T-cell (primary cell): Measurements from ENCODE around the gene NOP10. TPM values are rescaled to one million over a fixed set of nuclear protein-coding genes. Genes with fewer than 3 reads are reported as not detected.

Experiments used
- ATAC-seq, 4 experiments: fragments of 200-7000 bp in 3 of 4; fragments of 150-1000 bp in 1 of 4; cut with Tn5 transposase; replicated peaks in 1 of 4; 1 replicate in 3 of 4; 2 replicates in 1 of 4; pipeline ENCODE4 v1.10.0; 2021; ENCODE audit warnings: moderate library complexity in 3 of 4, mild to moderate bottlenecking in 2 of 4, moderate number of reproducible peaks in 1 of 4
- CTCF ChIA-PET, 2 donors: fragments of 300-600 bp; sonication (Branson Sonifier 250); formaldehyde crosslinking; loops; one replicate each; lab custom pipeline; 2022; ENCODE audit warnings: antibody characterized with exemption in 2 of 2; lab: Charles Lee
- POLR2A ChIA-PET, 2 donors: fragments of 300-600 bp; sonication (Branson Sonifier 250); formaldehyde crosslinking; loops; one replicate each; lab custom pipeline; 2022; ENCODE audit warnings: antibody characterized with exemption in 2 of 2; lab: Charles Lee
- DNase-seq, 35 experiments: peaks; one replicate each; pipeline versions ENCODE4 v3.0.0 to v3.0.0-alpha.2; 2013 to 2023
- H3K27ac ChIP-seq: one replicate; pipeline ENCODE4 v1.5.1; 2013; ENCODE audit warnings: low read length
- H3K27me3 ChIP-seq, 2 experiments: replicated peaks in 1 of 2; 1 replicate in 1 of 2; 2 replicates in 1 of 2; pipeline versions ENCODE4 v1.6.1 to v1.7.0; 2013; ENCODE audit warnings: low read length in 1 of 2, mixed read lengths in 1 of 2; ENCODE audit not compliant: control insufficient read depth in 2 of 2, insufficient read depth in 2 of 2; ENCODE audit errors: extremely low read depth in 1 of 2
- H3K36me3 ChIP-seq, 2 donors: 1 replicate in 1 of 2; 2 replicates in 1 of 2; pipeline versions ENCODE4 v1.6.1 to v1.7.0; 2013; ENCODE audit warnings: low read length in 1 of 2; ENCODE audit not compliant: control insufficient read depth in 2 of 2, insufficient read depth in 1 of 2; ENCODE audit errors: extremely low read depth in 1 of 2
- H3K4me1 ChIP-seq, 2 experiments: 1 replicate in 1 of 2; 2 replicates in 1 of 2; pipeline versions ENCODE4 v1.6.1 to v1.7.0; 2013; ENCODE audit warnings: low read length in 2 of 2, mixed read lengths in 1 of 2; ENCODE audit not compliant: insufficient read depth in 2 of 2, control insufficient read depth in 1 of 2; ENCODE audit errors: extremely low read depth in 1 of 2
- H3K4me3 ChIP-seq, 2 donors: 1 replicate in 1 of 2; 2 replicates in 1 of 2; pipeline versions ENCODE4 v1.5.1 to v1.7.0; 2013; ENCODE audit warnings: mild to moderate bottlenecking in 2 of 2, low read length in 1 of 2, moderate library complexity in 1 of 2; ENCODE audit not compliant: control insufficient read depth in 1 of 2; ENCODE audit errors: extremely low read depth in 1 of 2
- H3K9me3 ChIP-seq: 2 replicates; pipeline ENCODE4 v1.7.0; 2013
- H3K27ac Mint-ChIP-seq, 2 donors: one replicate each; pipeline ENCODE4 v1.8.0; 2020 to 2021; ENCODE audit warnings: mild to moderate bottlenecking in 2 of 2, mixed read lengths in 2 of 2
- H3K27me3 Mint-ChIP-seq, 2 donors: one replicate each; pipeline ENCODE4 v1.8.0; 2021 to 2022; ENCODE audit warnings: mixed read lengths in 2 of 2
- H3K36me3 Mint-ChIP-seq: one replicate; pipeline ENCODE4 v1.8.0; 2021; ENCODE audit warnings: mixed read lengths
- H3K4me1 Mint-ChIP-seq, 3 donors: one replicate each; pipeline ENCODE4 v1.8.0; 2020 to 2022; ENCODE audit warnings: mixed read lengths in 3 of 3, mild to moderate bottlenecking in 1 of 3
- H3K4me3 Mint-ChIP-seq, 3 donors: one replicate each; pipeline ENCODE4 v1.8.0; 2020 to 2022; ENCODE audit warnings: mild to moderate bottlenecking in 3 of 3, mixed read lengths in 3 of 3, moderate library complexity in 3 of 3
- H3K9me3 Mint-ChIP-seq, 3 donors: one replicate each; pipeline ENCODE4 v1.8.0; 2020 to 2022; ENCODE audit warnings: mixed read lengths in 3 of 3
- WGBS: methylation state at CpG from one replicate; pipeline ENCODE4 v1.1.5; 2013; ENCODE audit warnings: missing lambda C conversion rate; ENCODE audit not compliant: insufficient coverage; 5-methylcytosine and 5-hydroxymethylcytosine counted together
- total RNA-seq, 35 experiments: library from RNA in 6 of 35; stranded (reverse) in 6 of 35; fragments of 120-200 nt in 1 of 35; gene quantifications; one replicate each; pipeline versions ENCODE4 v1.2.1 to v1.2.4 and lab custom pipeline; 2013 to 2026

NOP10 gene
- total RNA-seq, 5 donors from 2014 or later (not counting 1 experiment from before 2014, with no cell fraction given), result 38.2 to 88.9 (median 68.8) TPM

DNA sequence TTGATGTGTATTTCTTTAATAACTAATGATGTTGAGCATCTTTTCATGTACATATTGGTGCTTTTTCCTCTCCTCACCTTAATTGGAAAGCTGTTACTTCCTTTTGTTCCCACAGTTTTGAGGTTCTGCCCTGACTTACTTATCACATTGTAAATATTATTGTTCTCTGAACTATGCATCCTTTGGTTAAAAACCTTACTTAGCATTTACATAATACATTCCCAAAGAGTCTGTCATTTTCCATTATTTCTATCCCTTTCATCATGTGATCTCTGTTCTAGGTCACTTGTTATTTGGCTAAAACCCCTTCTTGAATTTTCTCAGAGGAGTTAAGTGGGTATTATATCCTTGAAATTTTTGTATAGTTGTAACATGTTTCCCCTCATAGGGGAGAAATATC is 38.3 kb downstream of the NOP10 start:
- peaks cover 55 to 78% (median 68%) of the 10 kb centered on the region in 3 donors for H3K4me1 Mint-ChIP-seq
- peak overlapping the region in 1 of 2 donors; percentile 8 for H3K27ac Mint-ChIP-seq
- no peaks in the 10 kb centered on the region for H3K9me3 Mint-ChIP-seq
- ChIA-PET POLR2A (interaction anchor here (0.7 kb wide), 2 partner anchors 25 to 37 kb away, joined by 3 to 4 read pairs; no protein-coding TSS in a partner anchor), CTCF (interaction anchor here (0.6 to 0.7 kb wide), 3 partner anchors 15 to 354 kb away, joined by 4 read pairs; no protein-coding TSS in a partner anchor)
- Histone ChIP-seq H3K4me1 (no peaks in the 10 kb centered on the region), H3K9me3 (no peaks in the 10 kb centered on the region), H3K4me3 (no peak overlapping the region), H3K27me3 (no peaks in the 10 kb centered on the region), H3K27ac (no peak overlapping the region), H3K36me3 (no peaks in the 10 kb centered on the region)
- H3K27me3 Mint-ChIP-seq, result no peaks in the 10 kb centered on the region
- no peak for DNase-seq
- ATAC-seq, result no peak
- no peak overlapping the region for H3K4me3 Mint-ChIP-seq
- H3K36me3 Mint-ChIP-seq, result peaks cover 18% of the 10 kb centered on the region

- DNase-seq (no peak), ATAC-seq (no peak)
- H3K27ac ChIP-seq, result no peak overlapping the region
- Mint-ChIP-seq H3K27ac (no peak overlapping the region), H3K4me3 (no peak overlapping the region), H3K36me3 (peaks cover 19% of the 10 kb centered on the region), H3K4me1 (peaks cover 58 to 80% (median 80%) of the 10 kb centered on the region in 3 donors), H3K9me3 (no peaks in the 10 kb centered on the region), H3K27me3 (no peaks in the 10 kb centered on the region)
- WGBS, result 85% methylated on average over 2 of the region's 3 CpGs
- H3K4me1 ChIP-seq, result no peaks in the 10 kb centered on the region
- ChIA-PET POLR2A (no interaction called here), CTCF (interaction anchor here in 1 of 2 donors (1.0 kb wide), 1 partner anchor 43 kb away, joined by 5 read pairs; no protein-coding TSS in a partner anchor)
- no peak overlapping the region for H3K4me3 ChIP-seq
- peaks cover 0 to 2% of the 10 kb centered on the region in 2 donors for H3K36me3 ChIP-seq
- H3K27me3 ChIP-seq, result no peaks in the 10 kb centered on the region
- no peaks in the 10 kb centered on the region for H3K9me3 ChIP-seq
Observed at GRCh38 chr15:34301058-34301457, 41.9 kb downstream of the NOP10 start.

DNA sequence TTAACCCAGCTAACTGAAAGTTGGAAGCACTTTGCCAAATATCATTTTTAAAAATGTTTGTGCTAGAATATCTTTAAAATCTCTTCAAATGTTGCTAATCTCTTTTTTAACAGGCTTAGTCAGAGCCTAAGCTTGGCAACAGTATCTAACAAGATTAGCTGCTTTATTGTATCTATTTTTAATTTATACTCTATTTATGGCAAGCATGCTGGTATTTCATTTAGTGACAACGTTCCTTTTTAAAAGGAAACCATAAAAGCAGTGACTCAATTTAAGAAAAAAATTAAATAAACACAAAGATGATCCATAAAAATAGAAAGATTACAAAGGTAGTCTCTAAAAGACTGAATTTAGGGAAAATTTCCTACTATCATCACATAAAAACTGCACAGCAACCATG is 45.9 kb downstream of the NOP10 start:
- DNase-seq (no peak), ATAC-seq (no peak)
- Histone ChIP-seq H3K27me3 (no peaks in the 10 kb centered on the region), H3K27ac (no peak overlapping the region), H3K4me1 (no peaks in the 10 kb centered on the region), H3K36me3 (peaks cover 0 to 2% of the 10 kb centered on the region in 2 donors), H3K4me3 (no peak overlapping the region), H3K9me3 (no peaks in the 10 kb centered on the region)
- Mint-ChIP-seq H3K27me3 (no peaks in the 10 kb centered on the region), H3K9me3 (no peaks in the 10 kb centered on the region), H3K4me1 (peaks cover 47 to 64% (median 59%) of the 10 kb centered on the region in 3 donors), H3K4me3 (no peak overlapping the region), H3K36me3 (peaks cover 26% of the 10 kb centered on the region), H3K27ac (no peak overlapping the region)
- ChIA-PET CTCF (no interaction called here), POLR2A (interaction anchor here in 1 of 2 donors (0.6 kb wide), 1 partner anchor 26 kb away, joined by 3 read pairs; no protein-coding TSS in a partner anchor)
- WGBS, result no CpG with 5 or more reads among the region's 1 CpG

DNA sequence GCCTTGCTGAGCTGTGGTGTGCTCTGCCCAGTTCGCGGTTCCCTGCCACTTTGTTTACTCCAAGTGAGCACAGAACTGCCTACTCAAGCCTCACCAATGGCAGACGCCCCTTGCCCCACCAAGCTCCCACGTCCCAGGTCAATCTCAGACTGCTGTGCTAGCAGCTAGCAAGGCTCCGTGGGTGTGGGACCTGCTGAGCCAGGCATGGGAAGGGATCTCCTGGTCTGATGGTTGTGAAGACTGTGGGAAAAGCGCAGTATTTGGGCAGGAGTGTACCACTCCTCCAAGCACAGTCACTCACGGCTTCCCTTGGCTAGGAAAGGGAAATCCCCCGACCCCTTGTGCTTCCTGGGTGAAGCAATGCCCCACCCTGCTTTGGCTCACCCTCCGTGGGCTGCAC is 50.3 kb downstream of the NOP10 start:
- 94% methylated on average over 6 of the region's 9 CpGs for WGBS
- H3K27ac ChIP-seq, result no peak overlapping the region
- CTCF ChIA-PET, result interaction anchor here in 1 of 2 donors (0.6 kb wide), 1 partner anchor 72 kb away, joined by 3 read pairs; no protein-coding TSS in a partner anchor
- H3K4me1 Mint-ChIP-seq, result peaks cover 27 to 41% (median 41%) of the 10 kb centered on the region in 3 donors
- no peaks in the 10 kb centered on the region for H3K4me1 ChIP-seq
- POLR2A ChIA-PET, result no interaction called here
- DNase-seq (no peak), ATAC-seq (no peak)
- peaks cover 0 to 7% (median 0%) of the 10 kb centered on the region in 3 donors for H3K9me3 Mint-ChIP-seq
- H3K4me3 Mint-ChIP-seq, result no peak overlapping the region
- peaks cover 42% of the 10 kb centered on the region for H3K36me3 Mint-ChIP-seq
- no peak overlapping the region for H3K27ac Mint-ChIP-seq
- no peaks in the 10 kb centered on the region for H3K27me3 Mint-ChIP-seq
- no peaks in the 10 kb centered on the region for H3K36me3 ChIP-seq
- no peak overlapping the region for H3K4me3 ChIP-seq
- H3K9me3 ChIP-seq, result no peaks in the 10 kb centered on the region
- H3K27me3 ChIP-seq, result no peaks in the 10 kb centered on the region

Other genes starting within 250 kb of the NOP10 start
- 10 to 100 TPM; 29.4 to 40.2 (median 33.0) TPM for gene EMC7, start 241.3 kb downstream of the NOP10 start, total RNA-seq
- gene PGBD4, start 241.1 kb downstream of the NOP10 start, total RNA-seq, result 1 to 10 TPM; 3.1 to 4.0 (median 3.7) TPM
- gene KATNBL1, start 133.0 kb downstream of the NOP10 start, total RNA-seq, result 10 to 100 TPM; 27.1 to 37.3 (median 29.5) TPM
- gene EMC4, start 118.1 kb downstream of the NOP10 start, total RNA-seq, result 10 to 100 TPM; 65.3 to 80.4 (median 77.6) TPM
- gene SLC12A6, start 5.4 kb downstream of the NOP10 start, total RNA-seq, result 100 to 1,000 TPM in 1 of 5 donors, 10 to 100 TPM in 4; 71.2 to 103 (median 77.8) TPM
- not detected for gene NUTM1, start 179 bp upstream of the NOP10 start, total RNA-seq
- gene LPCAT4, start 24.1 kb upstream of the NOP10 start, total RNA-seq, result 100 to 1,000 TPM in 1 of 5 donors, 10 to 100 TPM in 4; 60.8 to 115 (median 91.1) TPM
- 100 to 1,000 TPM; 202 to 257 (median 238) TPM for gene GOLGA8A, start 94.7 kb upstream of the NOP10 start, total RNA-seq
- 100 to 1,000 TPM; 225 to 468 (median 379) TPM for gene GOLGA8B, start 240.5 kb upstream of the NOP10 start, total RNA-seq